Thyroid gland (tissue), 4 donors: ENCODE results near the gene INPP5A.
"Not testable (repeated sequence)": the region's sequence is repeated elsewhere in the genome, so short reads cannot be mapped to it uniquely, and the experiment has no call there.

Experiments
- CTCF ChIP-seq, 6 experiments: fragments of 200-600 bp in 3 of 6; fragments of 450-650 bp in 3 of 6; sonication (generic) in 3 of 6; IDR thresholded peaks; one replicate each; pipeline ENCODE4 v1.5.1; 2016 to 2019; ENCODE audit warnings: antibody characterized with exemption in 6 of 6, mild to moderate bottlenecking in 2 of 6, inconsistent platforms in 1 of 6, moderate library complexity in 1 of 6
- POLR2A ChIP-seq, 2 donors: fragments of 450-650 bp; IDR thresholded peaks; one replicate each; pipeline ENCODE4 v1.6.1; 2017; ENCODE audit warnings: antibody characterized with exemption in 2 of 2, mild to moderate bottlenecking in 2 of 2, moderate library complexity in 1 of 2

DNA sequence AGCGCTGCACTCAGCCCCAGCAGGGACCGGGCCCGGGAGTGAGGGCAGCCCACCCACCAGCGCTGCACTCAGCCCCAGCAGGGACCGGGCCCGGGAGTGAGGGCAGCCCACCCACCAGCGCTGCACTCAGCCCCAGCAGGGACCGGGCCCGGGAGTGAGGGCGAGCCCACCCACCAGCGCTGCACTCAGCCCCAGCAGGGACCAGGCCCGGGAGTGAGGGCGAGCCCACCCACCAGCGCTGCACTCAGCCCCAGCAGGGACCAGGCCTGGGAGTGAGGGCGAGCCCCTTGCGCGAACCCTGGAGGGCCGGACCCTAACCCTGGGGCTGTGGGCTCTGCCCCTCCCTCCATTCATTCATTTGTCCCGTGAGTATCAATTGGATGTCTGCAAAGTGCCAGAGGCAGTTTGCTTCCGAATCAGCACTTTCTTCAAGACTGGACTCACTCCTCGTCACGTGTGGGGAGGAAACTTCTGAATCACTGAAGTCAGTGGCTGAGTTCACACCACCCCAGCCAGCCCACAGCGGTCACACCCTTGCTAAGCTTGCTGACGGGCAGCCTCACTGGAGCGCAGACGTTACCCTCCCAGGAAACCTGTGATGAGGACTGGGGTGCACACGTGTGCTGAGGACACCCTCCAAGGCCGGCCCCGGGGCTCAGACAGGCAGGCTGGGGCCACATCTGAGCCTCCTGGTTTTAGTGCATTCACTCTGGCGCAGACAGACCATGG lies 205.8 kb downstream of the INPP5A start:
- TF ChIP-seq CTCF, POLR2A (IDR thresholded peaks at IDR 0.05): not testable (repeated sequence)
